ENCODE measurements around the gene SORCS2. TPM values are rescaled to one million over a fixed set of nuclear protein-coding genes. Genes with fewer than 3 reads are reported as not detected.

The SORCS2 gene
- total and polyA plus RNA-seq, 2 experiments from 2014 or later = 0.38 to 1.4 TPM

- Histone ChIP-seq H3K9ac (no peak overlapping the region), H3F3A (ENCODE audit: insufficient read depth) (0 out of 2 replicates have a peak, but pooled peaks cover 4% of the 10 kb centered on the region), H4K20me1 (ENCODE audit: insufficient read depth) (no peaks in the 10 kb centered on the region), H3K9me3 (ENCODE audit: low read depth) (no peaks in the 10 kb centered on the region), H3K27me3 (replicated peaks; ENCODE audit: insufficient read depth) (no peaks in the 10 kb centered on the region), H3K36me3 (ENCODE audit: low read depth) (no peaks in the 10 kb centered on the region), H2AFZ (no peak overlapping the region), H3K9me2 (ENCODE audit: insufficient read depth) (no peaks in the 10 kb centered on the region), H3K4me2 (ENCODE audit: unreplicated experiment) (no peak overlapping the region), H3K27ac (no peak overlapping the region), H3K4me3 (no peak overlapping the region), H3K4me1 (ENCODE audit: insufficient read depth) (peaks cover 6% of the 10 kb centered on the region; the same call in 1 of the 2 replicates), H3K79me2 (ENCODE audit: insufficient read depth) (no peaks in the 10 kb centered on the region)
- 43 to 60% methylated on average over 7 of the region's 7 CpGs for WGBS, 2 experiments (ENCODE audit: low coverage in 1 of 2, low lambda C conversion rate in 2 of 2, missing lambda C conversion rate in 2 of 2)
- TF ChIP-seq EZH2phosphoT487 (IDR thresholded peaks at IDR 0.05; ENCODE audit: insufficient read depth, low read depth) = no peak
- no peak for TF ChIP-seq EZH2 (IDR thresholded peaks at IDR 0.05; ENCODE audit: insufficient read depth, poor library complexity, severe bottlenecking)
- no peak for DNase-seq
- in situ Hi-C loops (cut with MboI) = no loop called here
These were observed 367.0 kb downstream of the SORCS2 start for GRCh38 chr4:7559316-7559715.

DNA sequence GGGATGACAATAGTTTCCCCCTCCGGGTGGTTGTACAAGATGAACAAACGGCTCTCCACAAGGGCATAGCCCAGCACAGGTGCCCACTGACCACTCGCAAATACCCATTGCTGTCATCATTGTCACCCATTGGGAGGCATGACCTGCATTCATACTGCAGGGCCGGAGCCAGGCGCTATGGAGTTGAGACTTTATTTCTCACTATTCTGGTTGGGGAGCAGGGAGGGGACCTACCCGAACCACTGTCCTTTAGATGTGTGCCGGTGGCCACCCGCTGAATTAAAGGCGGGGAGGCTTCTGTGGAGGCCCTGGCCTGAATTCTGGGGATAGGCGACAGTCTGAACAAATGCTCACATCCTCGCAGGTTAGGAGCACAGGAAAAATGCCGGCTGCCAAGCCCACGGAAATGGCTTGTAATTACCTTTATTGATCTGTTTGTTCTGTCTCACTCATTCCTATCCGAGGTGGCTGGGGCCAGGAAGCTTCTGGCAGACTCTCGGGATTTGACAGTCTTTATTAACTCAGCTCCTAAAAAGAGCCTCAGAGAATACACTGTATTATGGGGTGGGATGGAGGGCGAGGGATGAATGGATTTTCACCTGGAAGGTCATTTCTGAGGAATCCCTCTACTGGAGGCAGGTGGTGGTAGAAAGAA lies 367.5 kb downstream of the SORCS2 start:
- Histone ChIP-seq H3K4me1 (ENCODE audit: insufficient read depth) (peaks cover 6% of the 10 kb centered on the region; the same call in 1 of the 2 replicates), H3K9ac (no peak overlapping the region), H3K36me3 (ENCODE audit: low read depth) (no peaks in the 10 kb centered on the region), H3K27ac (no peak overlapping the region), H3K27me3 (replicated peaks; ENCODE audit: insufficient read depth) (no peaks in the 10 kb centered on the region), H3K4me2 (ENCODE audit: unreplicated experiment) (no peak overlapping the region), H3K9me2 (ENCODE audit: insufficient read depth) (no peaks in the 10 kb centered on the region), H3K79me2 (ENCODE audit: insufficient read depth) (no peaks in the 10 kb centered on the region), H3F3A (ENCODE audit: insufficient read depth) (0 out of 2 replicates have a peak, but pooled peaks cover 4% of the 10 kb centered on the region), H4K20me1 (ENCODE audit: insufficient read depth) (no peaks in the 10 kb centered on the region), H3K4me3 (no peak overlapping the region), H2AFZ (no peak overlapping the region), H3K9me3 (ENCODE audit: low read depth) (no peaks in the 10 kb centered on the region)
- 67 to 69% methylated on average over 16 of the region's 16 CpGs for WGBS, 2 experiments (ENCODE audit: low coverage in 1 of 2, low lambda C conversion rate in 2 of 2, missing lambda C conversion rate in 2 of 2)
- in situ Hi-C loops (cut with MboI) = no loop called here
- no peak for TF ChIP-seq EZH2 (IDR thresholded peaks at IDR 0.05; ENCODE audit: insufficient read depth, poor library complexity, severe bottlenecking)
- TF ChIP-seq EZH2phosphoT487 (IDR thresholded peaks at IDR 0.05; ENCODE audit: insufficient read depth, low read depth) = no peak
- no peak for DNase-seq

GRCh38 chr4:7561557-7561956 lies 369.2 kb downstream of the SORCS2 start:
- H3K9ac ChIP-seq = no peak overlapping the region
- in situ Hi-C loops (cut with MboI) = no loop called here
- no peaks in the 10 kb centered on the region for H3K9me3 ChIP-seq (ENCODE audit: low read depth)
- H3K36me3 ChIP-seq (ENCODE audit: low read depth) = no peaks in the 10 kb centered on the region
- H4K20me1 ChIP-seq (ENCODE audit: insufficient read depth) = no peaks in the 10 kb centered on the region
- H3K27ac ChIP-seq = no peak overlapping the region
- H3K79me2 ChIP-seq (ENCODE audit: insufficient read depth) = no peaks in the 10 kb centered on the region
- no peak overlapping the region for H3K4me3 ChIP-seq
- H3K9me2 ChIP-seq (ENCODE audit: insufficient read depth) = no peaks in the 10 kb centered on the region
- whole genome bisulfite sequencing, 2 experiments (ENCODE audit: low coverage in 1 of 2, low lambda C conversion rate in 2 of 2, missing lambda C conversion rate in 2 of 2) = 21 to 28% methylated on average over 2 of the region's 2 CpGs
- DNase-seq = no peak
- H3K27me3 ChIP-seq (replicated peaks; ENCODE audit: insufficient read depth) = no peaks in the 10 kb centered on the region
- H3F3A ChIP-seq (ENCODE audit: insufficient read depth) = 0 out of 2 replicates have a peak, but pooled peaks cover 4% of the 10 kb centered on the region
- H3K4me2 ChIP-seq (ENCODE audit: unreplicated experiment) = no peak overlapping the region
- no peak overlapping the region for H2AFZ ChIP-seq
- TF ChIP-seq EZH2 (IDR thresholded peaks at IDR 0.05; ENCODE audit: insufficient read depth, poor library complexity, severe bottlenecking) (no peak), EZH2phosphoT487 (IDR thresholded peaks at IDR 0.05; ENCODE audit: insufficient read depth, low read depth) (no peak)
- H3K4me1 ChIP-seq (ENCODE audit: insufficient read depth) = peaks cover 6% of the 10 kb centered on the region; the same call in 1 of the 2 replicates

DNA sequence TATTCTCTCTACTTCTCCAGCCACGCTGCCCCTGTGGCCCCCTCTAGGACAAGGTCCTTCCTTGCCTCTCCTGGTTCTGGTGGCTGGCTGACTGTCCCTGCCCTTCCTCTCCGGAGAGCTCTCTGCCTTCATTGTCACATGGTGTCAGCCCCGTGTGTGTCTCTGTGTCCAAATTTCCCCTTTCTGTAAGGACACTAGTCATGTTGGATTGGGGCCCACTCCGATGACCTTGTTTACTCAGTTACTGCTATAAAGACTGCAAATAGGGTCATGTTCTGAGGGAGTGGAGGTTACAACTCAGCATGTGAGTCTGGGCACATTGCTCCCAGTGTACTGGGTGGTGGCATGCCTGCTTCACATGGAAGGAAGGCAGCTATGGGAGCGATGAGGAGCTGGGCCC lies 371.9 kb downstream of the SORCS2 start:
- Histone ChIP-seq H3K4me2 (ENCODE audit: unreplicated experiment) (no peak overlapping the region), H3K79me2 (ENCODE audit: insufficient read depth) (no peaks in the 10 kb centered on the region), H3K36me3 (ENCODE audit: low read depth) (no peaks in the 10 kb centered on the region), H4K20me1 (ENCODE audit: insufficient read depth) (no peaks in the 10 kb centered on the region), H2AFZ (no peak overlapping the region), H3F3A (ENCODE audit: insufficient read depth) (no peaks in the 10 kb centered on the region), H3K27me3 (replicated peaks; ENCODE audit: insufficient read depth) (no peaks in the 10 kb centered on the region), H3K4me3 (no peak overlapping the region), H3K9me2 (ENCODE audit: insufficient read depth) (no peaks in the 10 kb centered on the region), H3K9ac (no peak overlapping the region), H3K27ac (no peak overlapping the region), H3K4me1 (ENCODE audit: insufficient read depth) (no peaks in the 10 kb centered on the region), H3K9me3 (ENCODE audit: low read depth) (no peaks in the 10 kb centered on the region)
- DNase-seq = no peak
- in situ Hi-C loops (cut with MboI) = no loop called here
- WGBS, 2 experiments (ENCODE audit: low coverage in 1 of 2, low lambda C conversion rate in 2 of 2, missing lambda C conversion rate in 2 of 2) = 44 to 45% methylated on average over 5 of the region's 5 CpGs
- TF ChIP-seq EZH2phosphoT487 (IDR thresholded peaks at IDR 0.05; ENCODE audit: insufficient read depth, low read depth) = no peak

All from GM23248 (cell line).